Stomach (tissue), 9 donors: Measurements from ENCODE around the gene NRP1. TPM values are rescaled to one million over a fixed set of nuclear protein-coding genes. Genes with fewer than 3 reads are reported as not detected.
A peak's percentile ranks its signal among the peaks of the same experiment; 100 is the strongest.

Experiments
- DNase-seq, 2 donors: peaks; one replicate each; pipeline versions ENCODE4 v3.0.0 to v3.0.0-alpha.2; 2013 to 2019
- H3K27ac ChIP-seq, 5 donors: fragments of 200-600 bp in 4 of 5; sonication (generic) in 4 of 5; one replicate each; pipeline ENCODE4 v1.5.1; 2013 to 2019; ENCODE audit warnings: mild to moderate bottlenecking in 1 of 5, moderate library complexity in 1 of 5
- H3K27me3 ChIP-seq, 3 donors: fragments of 200-600 bp; sonication (generic); one replicate each; pipeline ENCODE4 v1.5.1; 2017 to 2019; ENCODE audit warnings: mixed run types in 1 of 3
- H3K36me3 ChIP-seq, 4 donors: fragments of 200-600 bp; sonication (generic); 1 replicate in 3 of 4; 2 replicates in 1 of 4; pipeline ENCODE4 v1.5.1; 2016 to 2019
- H3K4me1 ChIP-seq, 4 donors: fragments of 200-600 bp; sonication (generic); one replicate each; pipeline ENCODE4 v1.5.1; 2016 to 2019
- H3K4me3 ChIP-seq, 4 donors: fragments of 200-600 bp; sonication (generic) in 3 of 4; one replicate each; pipeline ENCODE4 v1.5.1; 2016 to 2019; ENCODE audit warnings: mild to moderate bottlenecking in 1 of 4
- H3K9me3 ChIP-seq, 4 donors: fragments of 200-600 bp; sonication (generic); one replicate each; pipeline ENCODE4 v1.5.1; 2016 to 2019
- CTCF ChIP-seq, 7 experiments: fragments of 450-650 bp in 4 of 7; fragments of 200-600 bp in 3 of 7; sonication (generic) in 3 of 7; IDR thresholded peaks; one replicate each; pipeline ENCODE4 v1.5.1; 2016 to 2019; ENCODE audit warnings: antibody characterized with exemption in 7 of 7, control low read depth in 2 of 7, mild to moderate bottlenecking in 1 of 7
- EP300 ChIP-seq: sonication (generic); formaldehyde crosslinking; IDR thresholded peaks from one replicate; pipeline ENCODE4 v1.6.1; 2017; ENCODE audit warnings: antibody characterized with exemption
- POLR2A ChIP-seq, 4 donors: fragments of 450-650 bp; IDR thresholded peaks; one replicate each; pipeline ENCODE4 v1.6.1; 2016; ENCODE audit warnings: antibody characterized with exemption in 4 of 4, control low read depth in 2 of 4, mild to moderate bottlenecking in 1 of 4, moderate library complexity in 1 of 4
- POLR2AphosphoS5 ChIP-seq, 3 donors: sonication (generic); formaldehyde crosslinking; IDR thresholded peaks; one replicate each; pipeline ENCODE4 v1.6.1; 2016; ENCODE audit warnings: antibody characterized with exemption in 3 of 3
- WGBS, 5 donors: extraction: QIAGEN DNeasy Blood & Tissue Kit in 3 of 5; methylation state at CpG; one replicate each; pipeline versions ENCODE4 v1.1.5 to v1.1.7; 2013 to 2018; 5-methylcytosine and 5-hydroxymethylcytosine counted together
- intact Hi-C: fragments of 100-400 bp; cut with DNase I; formaldehyde crosslinking; loops from one replicate; pipeline ENCODE4 v1.15.1; 2023; ENCODE audit warnings: low total_unique reads
- polyA plus RNA-seq, 3 donors: library from polyadenylated mRNA; stranded (reverse); fragments of 200-250 nt; gene quantifications; one replicate each; pipeline ENCODE4 v1.2.3, GENCODE V29; 2013
- total RNA-seq, 5 donors: library from RNA; depleted of rRNA; stranded (reverse); fragments of >200 nt; gene quantifications; one replicate each; pipeline versions ENCODE4 v1.1.0 to v1.2.3, GENCODE V29; 2014 to 2016
- donor health status: healthy with polysubstance abuse.
- donor health status: Bipolar disorder and iron deficiency.
- donor health status: healthy.

Gene NRP1
- total and polyA plus RNA-seq, 8 donors: 4.6 to 94.7 (median 13.0) TPM

GRCh38 chr10:33137356-33138005, 197.0 kb downstream of the NRP1 start:
- intact Hi-C loops: no loop called here
- WGBS, 5 donors: 88 to 91% (median 90%) methylated on average over 12 of the region's 12 CpGs
- TF ChIP-seq POLR2AphosphoS5 (IDR thresholded peaks at IDR 0.05) (no peak), EP300 (no peak), POLR2A (IDR thresholded peaks at IDR 0.05) (no peak), CTCF (IDR thresholded peaks at IDR 0.05) (no peak)
- Histone ChIP-seq H3K9me3 (no peaks in the 10 kb centered on the region), H3K27me3 (no peaks in the 10 kb centered on the region), H3K27ac (no peak overlapping the region), H3K36me3 (no peaks in the 10 kb centered on the region), H3K4me1 (no peaks in the 10 kb centered on the region), H3K4me3 (no peak overlapping the region)
- no peak for DNase-seq

- H3K36me3 ChIP-seq: no peaks in the 10 kb centered on the region
- no peak for TF ChIP-seq EP300
- TF ChIP-seq POLR2A (IDR thresholded peaks at IDR 0.05): no peak
- no peak for TF ChIP-seq POLR2AphosphoS5 (IDR thresholded peaks at IDR 0.05)
- no peak for TF ChIP-seq CTCF (IDR thresholded peaks at IDR 0.05)
- H3K9me3 ChIP-seq: no peaks in the 10 kb centered on the region
- H3K27me3 ChIP-seq: no peaks in the 10 kb centered on the region
- intact Hi-C loops: no loop called here
- H3K4me3 ChIP-seq: no peak overlapping the region
- WGBS, 5 donors: 20 to 32% (median 29%) methylated on average over 1 of the region's 1 CpG
- DNase-seq: no peak
- H3K4me1 ChIP-seq: no peaks in the 10 kb centered on the region
- no peak overlapping the region for H3K27ac ChIP-seq
Observed at GRCh38 chr10:33136781-33137180, 197.7 kb downstream of the NRP1 start.

- H3K27me3 ChIP-seq: no peaks in the 10 kb centered on the region
- TF ChIP-seq EP300 (no peak), CTCF (IDR thresholded peaks at IDR 0.05) (no peak), POLR2A (IDR thresholded peaks at IDR 0.05) (no peak), POLR2AphosphoS5 (IDR thresholded peaks at IDR 0.05) (no peak)
- H3K4me1 ChIP-seq: no peaks in the 10 kb centered on the region
- DNase-seq: no peak
- no peaks in the 10 kb centered on the region for H3K36me3 ChIP-seq
- no peak overlapping the region for H3K27ac ChIP-seq
- intact Hi-C loops: no loop called here
- 38 to 72% (median 60%) methylated on average over 3 of the region's 3 CpGs for whole genome bisulfite sequencing, 5 donors
- H3K4me3 ChIP-seq: no peak overlapping the region
- no peaks in the 10 kb centered on the region for H3K9me3 ChIP-seq
Observed at GRCh38 chr10:33136271-33136670, 198.2 kb downstream of the NRP1 start.

GRCh38 chr10:33134011-33134751, 200.3 kb downstream of the NRP1 start:
- no peaks in the 10 kb centered on the region for H3K4me1 ChIP-seq
- intact Hi-C loops: no loop called here
- WGBS, 5 donors: 63 to 75% (median 68%) methylated on average over 9 to 11 of the region's 11 CpGs
- H3K9me3 ChIP-seq: no peaks in the 10 kb centered on the region
- no peak overlapping the region for H3K4me3 ChIP-seq
- H3K36me3 ChIP-seq: no peaks in the 10 kb centered on the region
- peak in 1 of 2 donors; percentile 66 for DNase-seq
- no peak for TF ChIP-seq CTCF (IDR thresholded peaks at IDR 0.05)
- TF ChIP-seq POLR2AphosphoS5 (IDR thresholded peaks at IDR 0.05): peak in 2 of 3 donors; percentile 40 to 45
- peak overlapping the region in 1 of 5 donors; percentile 3 for H3K27ac ChIP-seq
- H3K27me3 ChIP-seq: no peaks in the 10 kb centered on the region
